T-cell (primary cell): Measurements from ENCODE around the gene ZCCHC7. TPM values are rescaled to one million over a fixed set of nuclear protein-coding genes. Genes with fewer than 3 reads are reported as not detected.
A peak's percentile ranks its signal among the peaks of the same experiment; 100 is the strongest.

Source experiments
- ATAC-seq, 4 experiments: fragments of 200-7000 bp in 3 of 4; fragments of 150-1000 bp in 1 of 4; cut with Tn5 transposase; replicated peaks in 1 of 4; 1 replicate in 3 of 4; 2 replicates in 1 of 4; pipeline ENCODE4 v1.10.0; 2021; ENCODE audit warnings: moderate library complexity in 3 of 4, mild to moderate bottlenecking in 2 of 4, moderate number of reproducible peaks in 1 of 4
- CTCF ChIA-PET, 2 donors: fragments of 300-600 bp; sonication (Branson Sonifier 250); formaldehyde crosslinking; loops; one replicate each; lab custom pipeline; 2022; ENCODE audit warnings: antibody characterized with exemption in 2 of 2; lab: Charles Lee
- POLR2A ChIA-PET, 2 donors: fragments of 300-600 bp; sonication (Branson Sonifier 250); formaldehyde crosslinking; loops; one replicate each; lab custom pipeline; 2022; ENCODE audit warnings: antibody characterized with exemption in 2 of 2; lab: Charles Lee
- DNase-seq, 35 experiments: peaks; one replicate each; pipeline versions ENCODE4 v3.0.0 to v3.0.0-alpha.2; 2013 to 2023
- H3K27ac ChIP-seq: one replicate; pipeline ENCODE4 v1.5.1; 2013; ENCODE audit warnings: low read length
- H3K27me3 ChIP-seq, 2 experiments: replicated peaks in 1 of 2; 1 replicate in 1 of 2; 2 replicates in 1 of 2; pipeline versions ENCODE4 v1.6.1 to v1.7.0; 2013; ENCODE audit warnings: low read length in 1 of 2, mixed read lengths in 1 of 2; ENCODE audit not compliant: control insufficient read depth in 2 of 2, insufficient read depth in 2 of 2; ENCODE audit errors: extremely low read depth in 1 of 2
- H3K36me3 ChIP-seq, 2 donors: 1 replicate in 1 of 2; 2 replicates in 1 of 2; pipeline versions ENCODE4 v1.6.1 to v1.7.0; 2013; ENCODE audit warnings: low read length in 1 of 2; ENCODE audit not compliant: control insufficient read depth in 2 of 2, insufficient read depth in 1 of 2; ENCODE audit errors: extremely low read depth in 1 of 2
- H3K4me1 ChIP-seq, 2 experiments: 1 replicate in 1 of 2; 2 replicates in 1 of 2; pipeline versions ENCODE4 v1.6.1 to v1.7.0; 2013; ENCODE audit warnings: low read length in 2 of 2, mixed read lengths in 1 of 2; ENCODE audit not compliant: insufficient read depth in 2 of 2, control insufficient read depth in 1 of 2; ENCODE audit errors: extremely low read depth in 1 of 2
- H3K4me3 ChIP-seq, 2 donors: 1 replicate in 1 of 2; 2 replicates in 1 of 2; pipeline versions ENCODE4 v1.5.1 to v1.7.0; 2013; ENCODE audit warnings: mild to moderate bottlenecking in 2 of 2, low read length in 1 of 2, moderate library complexity in 1 of 2; ENCODE audit not compliant: control insufficient read depth in 1 of 2; ENCODE audit errors: extremely low read depth in 1 of 2
- H3K9me3 ChIP-seq: 2 replicates; pipeline ENCODE4 v1.7.0; 2013
- H3K27ac Mint-ChIP-seq, 2 donors: one replicate each; pipeline ENCODE4 v1.8.0; 2020 to 2021; ENCODE audit warnings: mild to moderate bottlenecking in 2 of 2, mixed read lengths in 2 of 2
- H3K27me3 Mint-ChIP-seq, 2 donors: one replicate each; pipeline ENCODE4 v1.8.0; 2021 to 2022; ENCODE audit warnings: mixed read lengths in 2 of 2
- H3K36me3 Mint-ChIP-seq: one replicate; pipeline ENCODE4 v1.8.0; 2021; ENCODE audit warnings: mixed read lengths
- H3K4me1 Mint-ChIP-seq, 3 donors: one replicate each; pipeline ENCODE4 v1.8.0; 2020 to 2022; ENCODE audit warnings: mixed read lengths in 3 of 3, mild to moderate bottlenecking in 1 of 3
- H3K4me3 Mint-ChIP-seq, 3 donors: one replicate each; pipeline ENCODE4 v1.8.0; 2020 to 2022; ENCODE audit warnings: mild to moderate bottlenecking in 3 of 3, mixed read lengths in 3 of 3, moderate library complexity in 3 of 3
- H3K9me3 Mint-ChIP-seq, 3 donors: one replicate each; pipeline ENCODE4 v1.8.0; 2020 to 2022; ENCODE audit warnings: mixed read lengths in 3 of 3
- WGBS: methylation state at CpG from one replicate; pipeline ENCODE4 v1.1.5; 2013; ENCODE audit warnings: missing lambda C conversion rate; ENCODE audit not compliant: insufficient coverage; 5-methylcytosine and 5-hydroxymethylcytosine counted together
- total RNA-seq, 35 experiments: library from RNA in 6 of 35; stranded (reverse) in 6 of 35; fragments of 120-200 nt in 1 of 35; gene quantifications; one replicate each; pipeline versions ENCODE4 v1.2.1 to v1.2.4 and lab custom pipeline; 2013 to 2026

ZCCHC7 gene
- total RNA-seq, 5 donors from 2014 or later (not counting 1 experiment from before 2014, with no cell fraction given) = 29.1 to 44.2 (median 33.5) TPM

DNA sequence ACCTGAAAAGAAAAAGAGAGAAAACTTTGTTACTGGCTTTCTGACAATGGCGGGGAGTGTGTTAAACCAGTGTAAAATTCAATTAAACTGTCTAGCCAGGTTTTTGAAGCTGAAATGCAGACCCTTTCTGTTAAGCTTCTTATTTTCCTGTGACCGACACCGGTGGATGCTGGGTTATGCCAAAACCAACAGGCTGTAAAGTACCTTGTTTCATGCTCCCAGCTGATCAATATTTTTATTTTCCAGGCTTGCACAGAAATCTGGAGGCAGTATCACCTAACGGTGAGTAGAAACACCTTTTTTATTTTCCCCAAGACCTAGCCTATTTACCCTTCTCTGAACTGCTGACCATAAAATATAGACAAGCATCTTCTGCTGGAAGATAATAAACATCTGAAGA is 207.2 kb downstream of the ZCCHC7 start:
- ATAC-seq (no peak), DNase-seq (no peak)
- CTCF ChIA-PET = interaction anchor here in 1 of 2 donors (0.6 kb wide), 1 partner anchor 1328 kb away, joined by 3 read pairs; no protein-coding TSS in a partner anchor
- Mint-ChIP-seq H3K4me1 (peaks cover 0 to 10% (median 0%) of the 10 kb centered on the region in 3 donors), H3K36me3 (peaks cover 19% of the 10 kb centered on the region), H3K9me3 (no peaks in the 10 kb centered on the region), H3K27ac (peak overlapping the region in 1 of 2 donors; percentile 27), H3K4me3 (no peak overlapping the region), H3K27me3 (no peaks in the 10 kb centered on the region)
- Histone ChIP-seq H3K9me3 (no peaks in the 10 kb centered on the region), H3K36me3 (no peaks in the 10 kb centered on the region), H3K27ac (no peak overlapping the region), H3K27me3 (no peaks in the 10 kb centered on the region), H3K4me3 (no peak overlapping the region), H3K4me1 (no peaks in the 10 kb centered on the region)
- 100% methylated on average over 2 of the region's 4 CpGs for WGBS
- POLR2A ChIA-PET = no interaction called here

DNA sequence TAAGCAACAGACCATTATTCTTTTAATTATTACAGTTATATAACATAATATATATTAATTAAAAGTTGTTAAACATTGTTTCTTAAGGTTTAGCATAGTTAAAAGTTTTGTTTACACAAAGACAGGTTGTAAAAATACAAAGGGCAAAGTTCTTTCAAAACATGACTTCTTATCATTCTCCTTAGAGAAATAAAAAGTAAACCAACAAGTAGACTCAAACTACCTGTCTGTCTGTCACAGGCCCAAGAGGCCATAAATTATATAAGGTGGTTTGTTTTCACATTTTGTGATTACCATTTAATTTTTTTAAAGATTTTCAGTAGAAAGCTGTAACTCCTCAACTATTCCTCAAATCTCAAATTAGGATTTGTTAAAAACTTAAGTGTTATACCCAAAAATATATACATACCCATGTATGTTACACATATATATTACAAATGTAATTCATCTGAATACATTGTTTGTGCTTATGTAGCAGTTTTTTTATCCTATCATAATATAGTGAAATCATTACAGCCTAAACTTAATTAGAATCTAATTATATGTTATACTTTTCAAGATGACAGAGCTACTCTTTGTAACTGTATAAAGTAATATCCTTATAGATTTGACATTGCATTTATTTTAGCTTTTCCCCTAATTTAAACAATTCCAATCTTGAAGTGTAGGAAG is 208.3 kb downstream of the ZCCHC7 start:
- H3K4me3 Mint-ChIP-seq = no peak overlapping the region
- Histone ChIP-seq H3K4me1 (no peaks in the 10 kb centered on the region), H3K27ac (no peak overlapping the region), H3K36me3 (no peaks in the 10 kb centered on the region), H3K9me3 (no peaks in the 10 kb centered on the region), H3K4me3 (no peak overlapping the region), H3K27me3 (no peaks in the 10 kb centered on the region)
- no peaks in the 10 kb centered on the region for H3K27me3 Mint-ChIP-seq
- DNase-seq (no peak), ATAC-seq (no peak)
- H3K4me1 Mint-ChIP-seq = peaks cover 0 to 10% (median 0%) of the 10 kb centered on the region in 3 donors
- H3K9me3 Mint-ChIP-seq = no peaks in the 10 kb centered on the region
- CTCF ChIA-PET = interaction anchor here (0.5 to 2.7 kb wide), 5 partner anchors 74 to 456 kb away, joined by 3 to 15 read pairs (median 7); no protein-coding TSS in a partner anchor
- H3K27ac Mint-ChIP-seq = no peak overlapping the region
- H3K36me3 Mint-ChIP-seq = peaks cover 12% of the 10 kb centered on the region
- POLR2A ChIA-PET = no interaction called here

DNA sequence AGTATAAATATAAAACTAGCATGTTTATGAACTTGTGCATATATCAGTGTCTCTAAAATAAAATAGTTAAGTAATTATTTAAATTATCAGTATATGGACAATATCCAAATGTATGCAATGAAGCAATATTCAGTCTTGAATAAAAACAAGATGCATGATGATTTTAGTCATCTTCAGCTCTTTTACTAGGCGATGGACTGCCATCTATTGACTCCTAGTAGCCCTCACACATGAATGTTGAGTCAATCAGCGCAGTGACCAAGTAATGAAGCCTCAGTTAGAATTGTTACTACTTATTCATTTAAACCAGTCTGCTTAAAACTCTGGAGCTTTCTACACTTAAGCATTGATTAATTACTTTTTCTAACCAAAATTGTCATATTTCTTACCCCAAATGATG is 209.2 kb downstream of the ZCCHC7 start:
- H3K4me3 Mint-ChIP-seq = no peak overlapping the region
- no peaks in the 10 kb centered on the region for H3K9me3 Mint-ChIP-seq
- Histone ChIP-seq H3K36me3 (no peaks in the 10 kb centered on the region), H3K4me3 (no peak overlapping the region), H3K4me1 (no peaks in the 10 kb centered on the region), H3K27ac (no peak overlapping the region), H3K9me3 (no peaks in the 10 kb centered on the region), H3K27me3 (no peaks in the 10 kb centered on the region)
- no peaks in the 10 kb centered on the region for H3K27me3 Mint-ChIP-seq
- peaks cover 5% of the 10 kb centered on the region for H3K36me3 Mint-ChIP-seq
- ChIA-PET CTCF (interaction anchor here (0.5 to 2.7 kb wide), 7 partner anchors 73 to 457 kb away, joined by 3 to 15 read pairs (median 5); no protein-coding TSS in a partner anchor), POLR2A (no interaction called here)
- DNase-seq = peak in 8 of 35 experiments; percentile 0 to 52 (median 6)
- WGBS = 86% methylated on average over 1 of the region's 2 CpGs
- no peak overlapping the region for H3K27ac Mint-ChIP-seq
- H3K4me1 Mint-ChIP-seq = peaks cover 0 to 4% (median 0%) of the 10 kb centered on the region in 3 donors
- ATAC-seq = no peak

DNA sequence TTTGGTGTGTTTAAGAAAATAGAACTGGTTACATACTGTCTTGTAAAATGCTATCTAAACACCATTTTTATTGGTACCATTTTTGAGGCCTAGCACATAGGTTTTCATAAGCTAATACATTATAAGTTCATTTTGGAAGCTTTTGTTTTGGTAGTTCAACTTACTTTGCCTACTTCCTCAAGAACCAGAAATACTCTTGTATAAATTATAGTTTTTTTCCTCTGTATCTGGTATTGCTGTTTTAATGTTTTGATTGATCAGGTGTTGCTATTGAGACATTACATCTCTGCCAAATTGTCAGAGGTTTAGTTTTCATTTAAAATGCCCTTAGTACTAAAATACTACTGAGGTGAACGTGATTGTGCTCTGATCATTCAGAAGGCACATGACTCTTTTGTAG is 211.5 kb downstream of the ZCCHC7 start:
- Mint-ChIP-seq H3K36me3 (peaks cover 5% of the 10 kb centered on the region), H3K4me3 (no peak overlapping the region), H3K9me3 (no peaks in the 10 kb centered on the region), H3K27me3 (no peaks in the 10 kb centered on the region), H3K27ac (no peak overlapping the region), H3K4me1 (peaks cover 0 to 2% (median 0%) of the 10 kb centered on the region in 3 donors)
- Histone ChIP-seq H3K9me3 (no peaks in the 10 kb centered on the region), H3K27ac (no peak overlapping the region), H3K4me3 (no peak overlapping the region), H3K36me3 (no peaks in the 10 kb centered on the region), H3K4me1 (no peaks in the 10 kb centered on the region), H3K27me3 (no peaks in the 10 kb centered on the region)
- CTCF ChIA-PET = no interaction called here
- POLR2A ChIA-PET = no interaction called here
- ATAC-seq (no peak), DNase-seq (no peak)
- WGBS = no CpG with 5 or more reads among the region's 1 CpG

DNA sequence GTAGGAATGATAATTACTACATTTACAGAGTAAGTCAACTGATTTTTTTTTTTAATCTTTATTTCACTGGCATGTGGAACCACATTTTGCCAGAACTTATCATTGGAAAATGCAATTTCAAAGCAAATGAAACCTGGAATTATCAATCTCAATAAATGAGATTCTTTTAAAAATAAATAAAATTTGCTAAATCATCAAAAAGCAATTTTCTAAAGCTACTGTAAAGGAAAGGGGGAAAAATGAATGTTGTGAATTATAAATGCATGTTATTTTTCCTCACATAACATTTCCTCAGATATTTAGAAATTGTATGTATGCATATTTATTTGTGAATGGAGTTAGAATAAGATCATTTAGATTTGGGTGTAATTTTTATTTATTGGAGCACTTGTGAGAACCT is 212.2 kb downstream of the ZCCHC7 start:
- H3K4me1 ChIP-seq = no peaks in the 10 kb centered on the region
- Mint-ChIP-seq H3K4me3 (no peak overlapping the region), H3K36me3 (peaks cover 2% of the 10 kb centered on the region), H3K9me3 (no peaks in the 10 kb centered on the region), H3K27ac (no peak overlapping the region), H3K4me1 (peaks cover 0 to 2% (median 0%) of the 10 kb centered on the region in 3 donors), H3K27me3 (no peaks in the 10 kb centered on the region)
- no peaks in the 10 kb centered on the region for H3K36me3 ChIP-seq
- no peaks in the 10 kb centered on the region for H3K27me3 ChIP-seq
- ATAC-seq (no peak), DNase-seq (no peak)
- CTCF ChIA-PET = no interaction called here
- H3K27ac ChIP-seq = no peak overlapping the region
- H3K9me3 ChIP-seq = no peaks in the 10 kb centered on the region
- no peak overlapping the region for H3K4me3 ChIP-seq
- POLR2A ChIA-PET = interaction anchor here in 1 of 2 donors (0.7 kb wide), 1 partner anchor 350 kb away, joined by 3 read pairs; no protein-coding TSS in a partner anchor

DNA sequence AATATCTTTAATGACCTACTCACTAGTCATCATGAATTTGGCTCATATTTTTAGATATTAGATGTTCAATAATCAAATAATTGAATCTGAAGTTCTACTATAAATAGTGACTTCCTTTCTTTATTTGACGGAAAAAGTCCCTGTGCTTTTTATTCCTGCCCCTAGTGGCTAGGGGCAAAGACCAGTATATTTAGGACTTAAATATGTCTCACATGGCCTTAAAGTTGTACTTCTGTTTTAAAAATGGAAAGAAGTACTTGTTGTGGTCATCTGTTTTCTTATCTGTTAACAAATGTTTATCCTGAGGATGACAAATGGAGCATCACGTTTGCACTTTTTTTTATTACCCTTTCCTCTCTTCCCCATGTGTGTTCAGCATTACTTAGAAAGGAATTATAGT is 212.9 kb downstream of the ZCCHC7 start:
- Histone ChIP-seq H3K27me3 (no peaks in the 10 kb centered on the region), H3K36me3 (no peaks in the 10 kb centered on the region), H3K4me3 (no peak overlapping the region), H3K9me3 (no peaks in the 10 kb centered on the region), H3K27ac (no peak overlapping the region), H3K4me1 (no peaks in the 10 kb centered on the region)
- Mint-ChIP-seq H3K4me1 (peaks cover 0 to 2% (median 0%) of the 10 kb centered on the region in 3 donors), H3K4me3 (no peak overlapping the region), H3K36me3 (peaks cover 2% of the 10 kb centered on the region), H3K27me3 (no peaks in the 10 kb centered on the region), H3K9me3 (no peaks in the 10 kb centered on the region), H3K27ac (no peak overlapping the region)
- ChIA-PET CTCF (no interaction called here), POLR2A (no interaction called here)
- ATAC-seq = no peak
- WGBS = no CpG with 5 or more reads among the region's 2 CpGs
- no peak for DNase-seq
